Spleen (tissue), 7 donors: ENCODE data around the gene WNT9A.

Source experiments
- CTCF ChIP-seq, 11 experiments: fragments of 200-600 bp in 7 of 11; fragments of 450-650 bp in 4 of 11; sonication (generic) in 4 of 11; IDR thresholded peaks in 8 of 11; conservative IDR thresholded peaks in 3 of 11; 1 replicate in 7 of 11; 2 replicates in 4 of 11; pipeline versions ENCODE4 v1.4.0 to v1.8.0; 2016 to 2021; ENCODE audit warnings: antibody characterized with exemption in 11 of 11, inconsistent platforms in 4 of 11, mild to moderate bottlenecking in 1 of 11
- POLR2A ChIP-seq, 3 donors: fragments of 450-650 bp; IDR thresholded peaks; one replicate each; pipeline ENCODE4 v1.5.1; 2017; ENCODE audit warnings: antibody characterized with exemption in 3 of 3, mild to moderate bottlenecking in 1 of 3
- donor health status: DM: no; HTN: no; CAD: no; lungs with moderate emphysema.
- donor health status: DM: no; HTN: no; CAD: no.
- donor health status: DM: no; HTN: no; CAD: no.

- TF ChIP-seq POLR2A (IDR thresholded peaks at IDR 0.05) (no peak), CTCF (IDR thresholded peaks at IDR 0.05 in 8 of 11, conservative IDR thresholded peaks at IDR 0.05 in 3 of 11) (no peak)
Observed at GRCh38 chr1:227885135-227885647, 62.5 kb downstream of the WNT9A start.
